22Rv1 (cell line): Measurements from ENCODE around the gene NECTIN2.

Experiments
- ZFX ChIP-seq: fragments of 450-650 bp; IDR thresholded peaks from 2 replicates; pipeline ENCODE4 v1.6.1; 2017; ENCODE audit warnings: antibody characterized with exemption, borderline replicate concordance
- TF ChIP-seq, protein P1 (sequence below): fragments of 450-650 bp; IDR thresholded peaks from 2 replicates; pipeline ENCODE4 v1.5.1; 2017; ENCODE audit warnings: mild to moderate bottlenecking

DNA sequence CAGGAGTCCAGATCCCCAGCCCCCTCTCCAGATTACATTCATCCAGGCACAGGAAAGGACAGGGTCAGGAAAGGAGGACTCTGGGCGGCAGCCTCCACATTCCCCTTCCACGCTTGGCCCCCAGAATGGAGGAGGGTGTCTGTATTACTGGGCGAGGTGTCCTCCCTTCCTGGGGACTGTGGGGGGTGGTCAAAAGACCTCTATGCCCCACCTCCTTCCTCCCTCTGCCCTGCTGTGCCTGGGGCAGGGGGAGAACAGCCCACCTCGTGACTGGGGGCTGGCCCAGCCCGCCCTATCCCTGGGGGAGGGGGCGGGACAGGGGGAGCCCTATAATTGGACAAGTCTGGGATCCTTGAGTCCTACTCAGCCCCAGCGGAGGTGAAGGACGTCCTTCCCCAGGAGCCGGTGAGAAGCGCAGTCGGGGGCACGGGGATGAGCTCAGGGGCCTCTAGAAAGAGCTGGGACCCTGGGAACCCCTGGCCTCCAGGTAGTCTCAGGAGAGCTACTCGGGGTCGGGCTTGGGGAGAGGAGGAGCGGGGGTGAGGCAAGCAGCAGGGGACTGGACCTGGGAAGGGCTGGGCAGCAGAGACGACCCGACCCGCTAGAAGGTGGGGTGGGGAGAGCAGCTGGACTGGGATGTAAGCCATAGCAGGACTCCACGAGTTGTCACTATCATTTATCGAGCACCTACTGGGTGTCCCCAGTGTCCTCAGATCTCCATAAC, 59.5 kb downstream of the NECTIN2 start, which contains the start of gene APOE:
- no peak for TF ChIP-seq ZFX
- TF ChIP-seq, protein P1, sequence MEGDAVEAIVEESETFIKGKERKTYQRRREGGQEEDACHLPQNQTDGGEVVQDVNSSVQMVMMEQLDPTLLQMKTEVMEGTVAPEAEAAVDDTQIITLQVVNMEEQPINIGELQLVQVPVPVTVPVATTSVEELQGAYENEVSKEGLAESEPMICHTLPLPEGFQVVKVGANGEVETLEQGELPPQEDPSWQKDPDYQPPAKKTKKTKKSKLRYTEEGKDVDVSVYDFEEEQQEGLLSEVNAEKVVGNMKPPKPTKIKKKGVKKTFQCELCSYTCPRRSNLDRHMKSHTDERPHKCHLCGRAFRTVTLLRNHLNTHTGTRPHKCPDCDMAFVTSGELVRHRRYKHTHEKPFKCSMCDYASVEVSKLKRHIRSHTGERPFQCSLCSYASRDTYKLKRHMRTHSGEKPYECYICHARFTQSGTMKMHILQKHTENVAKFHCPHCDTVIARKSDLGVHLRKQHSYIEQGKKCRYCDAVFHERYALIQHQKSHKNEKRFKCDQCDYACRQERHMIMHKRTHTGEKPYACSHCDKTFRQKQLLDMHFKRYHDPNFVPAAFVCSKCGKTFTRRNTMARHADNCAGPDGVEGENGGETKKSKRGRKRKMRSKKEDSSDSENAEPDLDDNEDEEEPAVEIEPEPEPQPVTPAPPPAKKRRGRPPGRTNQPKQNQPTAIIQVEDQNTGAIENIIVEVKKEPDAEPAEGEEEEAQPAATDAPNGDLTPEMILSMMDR, result no peak
